Measurements from ENCODE around the gene ATP8B4.

The ATP8B4 gene

DNA sequence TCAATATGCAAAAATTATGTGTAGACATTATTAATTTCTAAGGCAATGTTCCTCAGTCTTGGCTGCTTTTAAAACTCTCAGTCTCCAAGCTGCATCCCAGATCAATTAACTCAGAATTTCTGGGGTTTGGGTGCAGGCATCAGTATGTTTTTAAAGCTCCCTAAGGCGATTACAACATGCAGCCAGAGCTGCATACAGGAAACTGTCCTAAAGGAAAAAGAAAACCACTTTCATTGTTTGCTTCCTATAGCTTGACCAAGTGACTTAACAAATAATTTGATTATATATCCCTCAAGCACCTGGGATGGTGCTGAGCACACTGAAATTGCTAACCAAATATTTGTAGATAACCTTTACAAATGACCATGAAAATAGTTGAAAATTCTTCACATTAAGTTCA, 303.5 kb downstream of the ATP8B4 start:
- TF ChIP-seq GATA1 (IDR thresholded peaks at IDR 0.05; ENCODE audit: low read depth, low read length) (no peak), POLR2A (IDR thresholded peaks at IDR 0.05; ENCODE audit: low read length) (no peak)

DNA sequence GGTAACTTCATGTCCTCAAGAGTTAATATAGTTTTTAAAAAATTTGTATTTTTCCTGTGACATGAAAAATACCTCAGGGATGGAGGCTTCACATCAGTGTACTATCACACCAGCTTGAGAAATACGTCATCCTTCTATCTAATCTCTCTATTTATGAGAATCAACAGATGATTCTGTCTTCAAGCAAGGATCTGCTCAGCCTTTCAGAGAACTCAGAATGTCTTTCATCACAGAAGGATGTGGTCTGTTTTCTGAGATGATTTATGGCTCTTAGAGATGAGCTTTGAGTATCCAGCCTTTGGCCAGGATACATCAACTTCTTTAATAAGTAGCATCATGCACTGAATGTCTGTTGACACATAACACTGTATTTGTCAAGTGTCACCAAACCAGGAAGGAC, 304.3 kb downstream of the ATP8B4 start:
- TF ChIP-seq POLR2A (IDR thresholded peaks at IDR 0.05; ENCODE audit: low read length) (no peak), GATA1 (IDR thresholded peaks at IDR 0.05; ENCODE audit: low read depth, low read length) (no peak)

More for the DNA sequence above, 303.5 kb downstream of the ATP8B4 start:
- DNase-seq = no peak

DNA sequence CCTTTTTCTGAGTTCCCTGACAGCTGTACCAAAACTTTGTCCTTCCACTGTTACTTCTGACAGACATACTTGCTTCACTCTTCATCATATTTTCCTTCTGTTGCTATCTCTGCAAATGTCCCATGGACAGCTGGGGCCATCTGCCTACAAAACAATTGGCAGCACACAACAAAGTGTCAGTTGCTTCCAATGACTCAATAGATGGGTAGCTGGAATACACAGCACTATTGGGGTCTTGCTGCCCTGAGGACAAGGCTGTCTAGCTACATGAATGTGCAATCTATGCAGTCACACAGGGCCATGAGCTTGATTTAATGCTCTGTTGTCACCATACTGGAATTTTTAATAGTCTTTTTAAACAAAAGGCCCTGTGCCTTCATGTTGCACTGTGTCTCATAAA, 305.4 kb downstream of the ATP8B4 start:
- no peak for DNase-seq
- TF ChIP-seq POLR2A (IDR thresholded peaks at IDR 0.05; ENCODE audit: low read length) (no peak), GATA1 (IDR thresholded peaks at IDR 0.05; ENCODE audit: low read depth, low read length) (no peak)

More for the DNA sequence above, 304.3 kb downstream of the ATP8B4 start:
- no peak for DNase-seq

DNA sequence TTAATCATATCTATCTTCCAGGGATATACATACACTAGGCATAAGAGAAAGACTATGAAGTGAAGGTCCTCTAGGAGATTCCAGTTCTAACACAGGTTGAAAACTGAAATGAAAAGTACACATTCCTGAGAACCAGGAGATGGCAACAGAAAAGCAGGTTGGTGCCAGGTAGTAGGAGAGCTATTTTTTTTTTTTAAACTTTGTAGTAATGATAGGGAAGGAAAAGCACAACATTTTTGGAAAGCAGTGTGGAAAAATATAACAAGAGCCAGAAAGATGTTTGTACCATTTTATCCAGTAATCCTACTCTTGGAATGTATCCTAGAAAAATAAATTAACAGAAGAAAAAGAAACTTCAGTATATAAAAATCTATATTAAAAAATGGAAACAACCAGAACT, 308.3 kb downstream of the ATP8B4 start:
- TF ChIP-seq POLR2A (IDR thresholded peaks at IDR 0.05; ENCODE audit: low read length) (no peak), GATA1 (IDR thresholded peaks at IDR 0.05; ENCODE audit: low read depth, low read length) (no peak)
- DNase-seq = no peak

DNA sequence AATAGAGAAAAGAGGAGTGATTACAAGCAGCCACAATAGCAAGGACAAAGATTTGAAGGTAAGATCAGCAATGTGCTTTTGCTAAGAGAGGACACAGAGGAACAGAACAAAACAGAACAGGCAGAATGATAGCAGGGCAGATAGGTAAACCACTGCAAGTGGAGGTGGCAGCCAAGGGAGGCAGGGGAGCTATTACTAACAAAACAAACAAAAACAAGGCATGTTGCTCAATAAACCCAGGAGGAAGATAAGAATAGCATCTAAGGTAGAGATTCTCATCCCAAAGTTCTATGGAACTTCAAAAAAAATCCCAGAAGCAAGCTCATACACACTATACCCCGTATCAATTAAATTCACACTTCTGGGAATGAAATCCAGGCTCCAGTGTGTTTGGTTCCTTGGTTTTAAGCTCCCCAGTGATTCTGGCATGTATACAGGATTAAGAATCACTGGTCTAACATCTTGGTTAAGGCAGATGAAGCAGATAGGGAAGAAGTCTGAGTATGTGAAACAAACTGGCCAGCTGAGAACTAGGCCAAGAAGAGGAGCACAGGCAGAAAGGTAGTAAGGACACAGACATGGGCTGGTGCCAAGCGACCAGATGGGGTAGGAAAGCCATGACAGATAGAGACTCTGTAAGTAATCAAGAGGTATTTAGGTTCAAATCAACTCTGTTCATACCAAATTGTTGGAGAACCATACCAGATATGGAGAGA, 309.0 kb downstream of the ATP8B4 start:
- no peak for TF ChIP-seq GATA1 (IDR thresholded peaks at IDR 0.05; ENCODE audit: low read depth, low read length)
- no peak for TF ChIP-seq POLR2A (IDR thresholded peaks at IDR 0.05; ENCODE audit: low read length)

DNA sequence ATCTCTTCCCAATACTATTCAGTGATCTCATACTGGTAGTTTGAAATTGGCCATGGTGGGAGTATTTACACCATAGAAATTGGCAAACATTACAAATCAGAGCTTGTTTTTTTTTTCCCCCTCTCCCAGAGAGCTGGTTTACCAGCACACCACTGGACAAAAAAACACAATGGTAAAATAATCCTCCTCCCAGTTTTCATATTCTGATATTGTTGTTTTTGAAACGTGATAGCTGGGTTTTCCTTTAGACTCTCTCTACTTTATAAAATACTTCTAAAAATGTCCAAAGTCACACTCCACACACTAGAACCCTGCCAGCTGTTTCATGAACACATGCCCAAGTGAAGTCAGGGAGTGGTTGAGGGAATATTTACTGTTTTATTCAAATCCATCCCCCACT, 310.7 kb downstream of the ATP8B4 start:
- DNase-seq = no peak
- TF ChIP-seq POLR2A (IDR thresholded peaks at IDR 0.05; ENCODE audit: low read length) (no peak), GATA1 (IDR thresholded peaks at IDR 0.05; ENCODE audit: low read depth, low read length) (no peak)

More for the DNA sequence above, 309.0 kb downstream of the ATP8B4 start:
- no peak for DNase-seq

Measured in erythroblast (primary cell).